Fibroblast of lung (primary cell): ENCODE measurements around the gene PUS7. TPM values are rescaled to one million over a fixed set of nuclear protein-coding genes. Genes with fewer than 3 reads are reported as not detected.
A peak's percentile ranks its signal among the peaks of the same experiment; 100 is the strongest.

Experiments
- DNase-seq, 2 donors: peaks; one replicate each; pipeline versions ENCODE4 v3.0.0 to v3.0.0-alpha.2; 2010; ENCODE audit warnings: low read depth in 2 of 2
- H2AFZ ChIP-seq: 2 replicates; pipeline ENCODE4 v1.5.1; 2012; ENCODE audit warnings: low read length, control low read depth, inconsistent platforms
- H3K27ac ChIP-seq: 2 replicates; pipeline ENCODE4 v1.5.1; 2011; ENCODE audit warnings: low read length, control low read depth; ENCODE audit not compliant: insufficient read depth
- H3K27me3 ChIP-seq: 2 replicates; pipeline ENCODE4 v1.5.1; 2011; ENCODE audit warnings: mild to moderate bottlenecking, low read length; ENCODE audit not compliant: control insufficient read depth, insufficient read depth
- H3K36me3 ChIP-seq: 2 replicates; pipeline ENCODE4 v1.5.1; 2011; ENCODE audit warnings: low read length; ENCODE audit not compliant: control insufficient read depth, insufficient read depth
- H3K4me1 ChIP-seq: 2 replicates; pipeline ENCODE4 v1.5.1; 2011; ENCODE audit warnings: low read length; ENCODE audit not compliant: control insufficient read depth, insufficient read depth; ENCODE audit errors: extremely low read depth
- H3K4me2 ChIP-seq: 2 replicates; pipeline ENCODE4 v1.5.1; 2011; ENCODE audit warnings: low read length, control low read depth; ENCODE audit not compliant: insufficient read depth; ENCODE audit errors: extremely low read depth
- H3K4me3 ChIP-seq, 4 experiments: fragments of 200-600 bp in 1 of 4; sonication (generic) in 1 of 4; replicated peaks in 1 of 4; 2 replicates each; pipeline ENCODE4 v1.5.1; 2011 to 2016; ENCODE audit warnings: low read length in 4 of 4, low read depth in 3 of 4, mild to moderate bottlenecking in 3 of 4, control low read depth in 2 of 4, inconsistent platforms in 1 of 4, mixed read lengths in 1 of 4; ENCODE audit not compliant: insufficient read depth in 1 of 4; ENCODE audit errors: control extremely low read depth in 1 of 4
- H3K79me2 ChIP-seq: 2 replicates; pipeline ENCODE4 v1.5.1; 2012; ENCODE audit warnings: mild to moderate bottlenecking, low read length, inconsistent platforms; ENCODE audit not compliant: control insufficient read depth, insufficient read depth
- H3K9ac ChIP-seq: 2 replicates; pipeline ENCODE4 v1.5.1; 2011; ENCODE audit warnings: mild to moderate bottlenecking, low read length, control low read depth; ENCODE audit not compliant: insufficient read depth
- H3K9me3 ChIP-seq: 2 replicates; pipeline ENCODE4 v1.5.1; 2012; ENCODE audit warnings: low read depth, low read length; ENCODE audit not compliant: control insufficient read depth, insufficient read depth
- H4K20me1 ChIP-seq: 2 replicates; pipeline ENCODE4 v1.5.1; 2011; ENCODE audit warnings: low read length; ENCODE audit not compliant: control insufficient read depth, insufficient read depth; ENCODE audit errors: extremely low read depth
- EZH2 ChIP-seq: IDR thresholded peaks from 2 replicates; pipeline ENCODE4 v1.5.1; 2012; ENCODE audit warnings: low read length, control low read depth, mild to moderate bottlenecking; ENCODE audit errors: missing control alignments
- polyA minus RNA-seq: library from RNA; depleted of rRNA, polyadenylated mRNA; stranded (reverse); fragments of >200 nt; gene quantifications from 2 replicates; pipeline ENCODE4 v1.2.3, GENCODE V29; 2011; ENCODE audit warnings: low replicate concordance
- polyA plus RNA-seq, 2 donors: library from polyadenylated mRNA; depleted of rRNA in 1 of 2; stranded (reverse) in 1 of 2; unstranded in 1 of 2; fragments of >200 nt; gene quantifications; 2 replicates each; pipeline ENCODE4 v1.2.1, GENCODE V29; 2011 to 2012; ENCODE audit warnings: missing spikeins in 1 of 2
- total RNA-seq: library from RNA; depleted of rRNA; stranded (reverse); fragments of >200 nt; gene quantifications from 2 replicates; pipeline ENCODE4 v1.2.1, GENCODE V29; 2014
- TF ChIP-seq, protein P1 (sequence below), 2 donors: IDR thresholded peaks in 1 of 2; conservative IDR thresholded peaks in 1 of 2; 1 replicate in 1 of 2; 2 replicates in 1 of 2; pipeline ENCODE4 v1.5.1; 2011 to 2012; ENCODE audit warnings: low read length in 2 of 2, control low read depth in 1 of 2, inconsistent platforms in 1 of 2, low read depth in 1 of 2, mild to moderate bottlenecking in 1 of 2

PUS7 gene, protein sequence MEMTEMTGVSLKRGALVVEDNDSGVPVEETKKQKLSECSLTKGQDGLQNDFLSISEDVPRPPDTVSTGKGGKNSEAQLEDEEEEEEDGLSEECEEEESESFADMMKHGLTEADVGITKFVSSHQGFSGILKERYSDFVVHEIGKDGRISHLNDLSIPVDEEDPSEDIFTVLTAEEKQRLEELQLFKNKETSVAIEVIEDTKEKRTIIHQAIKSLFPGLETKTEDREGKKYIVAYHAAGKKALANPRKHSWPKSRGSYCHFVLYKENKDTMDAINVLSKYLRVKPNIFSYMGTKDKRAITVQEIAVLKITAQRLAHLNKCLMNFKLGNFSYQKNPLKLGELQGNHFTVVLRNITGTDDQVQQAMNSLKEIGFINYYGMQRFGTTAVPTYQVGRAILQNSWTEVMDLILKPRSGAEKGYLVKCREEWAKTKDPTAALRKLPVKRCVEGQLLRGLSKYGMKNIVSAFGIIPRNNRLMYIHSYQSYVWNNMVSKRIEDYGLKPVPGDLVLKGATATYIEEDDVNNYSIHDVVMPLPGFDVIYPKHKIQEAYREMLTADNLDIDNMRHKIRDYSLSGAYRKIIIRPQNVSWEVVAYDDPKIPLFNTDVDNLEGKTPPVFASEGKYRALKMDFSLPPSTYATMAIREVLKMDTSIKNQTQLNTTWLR
- total RNA-seq = 8.8 and 14.9 TPM in 2 replicates
- polyA plus RNA-seq = 14.6 and 16.0 TPM in 2 replicates
- 7.5 and 8.9 TPM in 2 replicates for polyA plus RNA-seq (2012)
- polyA minus RNA-seq = 0.82 and 1.1 TPM in 2 replicates

DNA sequence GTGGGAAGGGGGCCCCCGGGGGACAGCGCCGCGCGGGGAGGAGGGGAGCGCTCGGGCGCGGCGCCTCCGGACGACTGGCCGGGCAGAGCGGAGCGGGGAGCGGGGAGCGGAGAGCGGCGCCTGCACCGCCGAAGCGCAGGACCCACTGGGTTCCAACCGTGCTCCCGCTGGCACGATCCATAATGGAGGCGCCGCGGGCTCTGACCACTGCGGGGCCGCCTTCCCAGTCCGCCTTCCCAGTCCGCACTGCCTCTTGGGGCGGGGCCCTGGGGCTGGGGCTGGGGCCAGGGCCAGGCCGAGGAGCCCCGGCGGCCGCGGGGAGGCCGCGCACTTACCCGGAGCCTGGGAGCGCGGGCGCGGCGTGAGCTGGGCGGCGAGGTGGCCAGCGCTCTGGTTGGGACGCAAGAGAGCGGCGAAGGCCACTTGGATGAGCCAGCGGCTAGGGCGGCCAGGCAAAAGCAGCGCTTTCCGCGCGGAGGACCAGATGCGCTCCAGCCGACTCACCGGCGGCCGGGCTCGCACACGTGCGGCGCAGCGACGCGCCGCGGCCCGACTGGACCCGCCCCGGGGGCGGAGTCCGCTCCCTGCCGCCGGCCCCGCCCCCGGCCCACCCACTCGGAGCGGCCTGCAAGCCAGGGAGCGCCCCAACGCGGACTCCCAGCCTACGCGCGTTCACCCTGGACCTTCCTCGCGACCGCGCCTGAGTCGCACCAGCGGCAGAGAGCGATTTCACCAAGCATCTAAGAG is at the start of gene PUS7:
PUS7 (minus strand) TSS at position 555 of the 747 bp plus-strand sequence. CDS start 13,759 bp downstream, outside the sequence.
- TF ChIP-seq, protein P1, sequence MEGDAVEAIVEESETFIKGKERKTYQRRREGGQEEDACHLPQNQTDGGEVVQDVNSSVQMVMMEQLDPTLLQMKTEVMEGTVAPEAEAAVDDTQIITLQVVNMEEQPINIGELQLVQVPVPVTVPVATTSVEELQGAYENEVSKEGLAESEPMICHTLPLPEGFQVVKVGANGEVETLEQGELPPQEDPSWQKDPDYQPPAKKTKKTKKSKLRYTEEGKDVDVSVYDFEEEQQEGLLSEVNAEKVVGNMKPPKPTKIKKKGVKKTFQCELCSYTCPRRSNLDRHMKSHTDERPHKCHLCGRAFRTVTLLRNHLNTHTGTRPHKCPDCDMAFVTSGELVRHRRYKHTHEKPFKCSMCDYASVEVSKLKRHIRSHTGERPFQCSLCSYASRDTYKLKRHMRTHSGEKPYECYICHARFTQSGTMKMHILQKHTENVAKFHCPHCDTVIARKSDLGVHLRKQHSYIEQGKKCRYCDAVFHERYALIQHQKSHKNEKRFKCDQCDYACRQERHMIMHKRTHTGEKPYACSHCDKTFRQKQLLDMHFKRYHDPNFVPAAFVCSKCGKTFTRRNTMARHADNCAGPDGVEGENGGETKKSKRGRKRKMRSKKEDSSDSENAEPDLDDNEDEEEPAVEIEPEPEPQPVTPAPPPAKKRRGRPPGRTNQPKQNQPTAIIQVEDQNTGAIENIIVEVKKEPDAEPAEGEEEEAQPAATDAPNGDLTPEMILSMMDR (conservative IDR thresholded peaks at IDR 0.05 in 1 of 2, IDR thresholded peaks at IDR 0.05 in 1 of 2; ENCODE audit: low read depth in 1 of 2, low read length in 2 of 2) = no peak
- no peak for TF ChIP-seq EZH2
- peak within 1 kb of the TSS; percentile 81 for H3K9ac ChIP-seq
- peak within 1 kb of the TSS; percentile 89 for H3K4me2 ChIP-seq
- H3K27ac ChIP-seq = peak within 1 kb of the TSS; percentile 90
- H3K4me3 ChIP-seq = peak within 1 kb of the TSS; percentile 65 to 74 (median 70)
- no peaks in the 10 kb centered on the region for H3K9me3 ChIP-seq
- H3K4me1 ChIP-seq = peaks cover 2% of the 10 kb centered on the region
- DNase-seq = peak; percentile 86 to 88
- H3K27me3 ChIP-seq = no peaks in the 10 kb centered on the region
- H2AFZ ChIP-seq = peak within 1 kb of the TSS; percentile 99
- H3K36me3 ChIP-seq = no peaks in the 10 kb centered on the region
- no peaks in the 10 kb centered on the region for H4K20me1 ChIP-seq
- peaks cover 26% of the 10 kb centered on the region for H3K79me2 ChIP-seq

DNA sequence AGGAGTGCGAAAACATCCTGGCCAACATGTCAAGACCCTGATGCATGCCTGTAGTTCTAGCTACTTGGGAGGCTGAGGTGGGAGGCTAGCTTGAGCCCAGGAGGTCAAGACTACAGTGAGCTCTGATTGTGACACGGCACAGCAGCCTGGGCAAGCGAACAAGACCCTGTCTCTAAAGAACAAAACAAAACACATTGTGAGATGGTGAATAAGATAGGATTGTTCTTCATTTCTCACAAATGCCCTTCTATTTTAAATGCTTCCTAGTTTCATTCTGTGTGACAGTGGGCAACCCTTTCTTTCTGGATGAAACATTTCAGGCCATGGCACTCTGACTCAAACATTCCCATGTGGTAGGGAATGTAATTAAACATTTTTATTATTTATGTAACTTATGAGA is 45.8 kb upstream of the PUS7 start:
- no peaks in the 10 kb centered on the region for H3K27me3 ChIP-seq
- no peaks in the 10 kb centered on the region for H3K4me1 ChIP-seq
- H3K36me3 ChIP-seq = no peaks in the 10 kb centered on the region
- H3K9ac ChIP-seq = no peak overlapping the region
- no peak overlapping the region for H3K27ac ChIP-seq
- no peaks in the 10 kb centered on the region for H4K20me1 ChIP-seq
- no peaks in the 10 kb centered on the region for H3K79me2 ChIP-seq
- H2AFZ ChIP-seq = no peak overlapping the region
- no peak overlapping the region for H3K4me2 ChIP-seq
- H3K9me3 ChIP-seq = no peaks in the 10 kb centered on the region
- H3K4me3 ChIP-seq = no peak overlapping the region
- no peak for DNase-seq
- no peak for TF ChIP-seq EZH2
- TF ChIP-seq, protein P1 (conservative IDR thresholded peaks at IDR 0.05 in 1 of 2, IDR thresholded peaks at IDR 0.05 in 1 of 2; ENCODE audit: low read depth in 1 of 2, low read length in 2 of 2) = no peak

DNA sequence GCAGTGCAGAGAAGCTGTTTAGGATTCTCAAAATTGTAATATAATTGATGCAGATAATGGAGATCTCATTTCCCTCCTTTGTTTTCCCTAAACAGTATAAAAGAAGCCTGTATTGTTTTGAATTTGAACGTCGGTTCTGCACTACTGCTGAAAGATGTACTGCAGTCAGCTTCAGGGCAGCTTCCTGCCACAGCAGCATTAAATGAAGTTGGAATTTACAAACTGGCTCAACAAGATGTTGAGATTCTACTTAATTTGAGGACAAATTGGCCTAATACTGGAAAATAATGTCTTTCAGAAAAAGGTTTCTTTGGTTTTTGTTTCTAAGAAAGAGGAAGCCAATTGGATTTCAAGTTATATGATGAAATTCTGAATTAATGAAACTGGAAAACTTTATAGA is 45.0 kb upstream of the PUS7 start:
- Histone ChIP-seq H3K9ac (no peak overlapping the region), H3K36me3 (peaks cover 1% of the 10 kb centered on the region), H4K20me1 (no peaks in the 10 kb centered on the region), H3K27ac (no peak overlapping the region), H3K9me3 (no peaks in the 10 kb centered on the region), H3K27me3 (no peaks in the 10 kb centered on the region), H3K4me2 (no peak overlapping the region), H3K79me2 (no peaks in the 10 kb centered on the region), H3K4me3 (no peak overlapping the region), H3K4me1 (no peaks in the 10 kb centered on the region), H2AFZ (no peak overlapping the region)
- TF ChIP-seq EZH2 = no peak
- TF ChIP-seq, protein P1 (conservative IDR thresholded peaks at IDR 0.05 in 1 of 2, IDR thresholded peaks at IDR 0.05 in 1 of 2; ENCODE audit: low read depth in 1 of 2, low read length in 2 of 2) = no peak
- no peak for DNase-seq
